HG02759 (cell line): Measurements from ENCODE around the gene KCNN2.

Source experiments
- ATAC-seq: cut with Tn5 transposase; IDR thresholded peaks from one replicate; pipeline ENCODE4 v1.9.1; 2021; ENCODE audit warnings: mild to moderate bottlenecking, moderate library complexity; ENCODE audit not compliant: unreplicated experiment

Gene KCNN2

GRCh38 chr5:114477816-114478334 is 116.0 kb downstream of the KCNN2 start:
- no peak for ATAC-seq

- ATAC-seq = no peak
Observed at GRCh38 chr5:114500756-114501155, 138.9 kb downstream of the KCNN2 start.

- no peak for ATAC-seq
Observed at GRCh38 chr5:114504560-114504959, 142.7 kb downstream of the KCNN2 start.

GRCh38 chr5:114524221-114524620 is 162.4 kb downstream of the KCNN2 start:
- ATAC-seq = no peak

- ATAC-seq = no peak
Observed at GRCh38 chr5:114544561-114544960, 182.7 kb downstream of the KCNN2 start.
